GM23248 (cell line): ENCODE data around the gene FIP1L1. TPM values are rescaled to one million over a fixed set of nuclear protein-coding genes. Genes with fewer than 3 reads are reported as not detected.

Experiments
- DNase-seq: peaks from one replicate; pipeline ENCODE4 v3.0.0-alpha.2; 2015
- H2AFZ ChIP-seq: fragments of 200-600 bp; sonication (generic); 2 replicates; pipeline ENCODE4 v1.6.1; 2016; ENCODE audit warnings: antibody characterized with exemption
- H3F3A ChIP-seq: fragments of 200-600 bp; sonication (generic); 2 replicates; pipeline ENCODE4 v1.6.1; 2016; ENCODE audit warnings: mild to moderate bottlenecking, antibody characterized with exemption, mixed run types; ENCODE audit not compliant: insufficient read depth
- H3K27ac ChIP-seq: fragments of 200-600 bp; sonication (generic); 2 replicates; pipeline ENCODE4 v1.5.1; 2016; ENCODE audit warnings: mild to moderate bottlenecking
- H3K27me3 ChIP-seq: fragments of 200-600 bp; sonication (generic); replicated peaks from 2 replicates; pipeline ENCODE4 v1.6.1; 2016; ENCODE audit warnings: mild to moderate bottlenecking; ENCODE audit not compliant: insufficient read depth
- H3K36me3 ChIP-seq: fragments of 200-600 bp; sonication (generic); 2 replicates; pipeline ENCODE4 v1.6.1; 2016; ENCODE audit warnings: low read depth, mild to moderate bottlenecking
- H3K4me1 ChIP-seq: fragments of 200-600 bp; sonication (generic); 2 replicates; pipeline ENCODE4 v1.6.1; 2016; ENCODE audit warnings: mild to moderate bottlenecking; ENCODE audit not compliant: insufficient read depth
- H3K4me2 ChIP-seq: fragments of 200-600 bp; sonication (generic); one replicate; pipeline ENCODE4 v1.6.1; 2016; ENCODE audit warnings: mild to moderate bottlenecking; ENCODE audit not compliant: unreplicated experiment
- H3K4me3 ChIP-seq: fragments of 200-600 bp; sonication (generic); 2 replicates; pipeline ENCODE4 v1.5.1; 2016; ENCODE audit warnings: mild to moderate bottlenecking
- H3K79me2 ChIP-seq: fragments of 200-600 bp; sonication (generic); 2 replicates; pipeline ENCODE4 v1.6.1; 2016; ENCODE audit warnings: mild to moderate bottlenecking; ENCODE audit not compliant: insufficient read depth
- H3K9ac ChIP-seq: fragments of 200-600 bp; sonication (generic); 2 replicates; pipeline ENCODE4 v1.6.1; 2016; ENCODE audit warnings: mild to moderate bottlenecking
- H3K9me2 ChIP-seq: fragments of 200-600 bp; sonication (generic); 2 replicates; pipeline ENCODE4 v1.6.1; 2016; ENCODE audit warnings: mixed run types, mild to moderate bottlenecking, moderate library complexity; ENCODE audit not compliant: insufficient read depth
- H3K9me3 ChIP-seq: fragments of 200-600 bp; sonication (generic); one replicate; pipeline ENCODE4 v1.6.1; 2017; ENCODE audit warnings: low read depth
- H4K20me1 ChIP-seq: fragments of 200-600 bp; sonication (generic); 2 replicates; pipeline ENCODE4 v1.6.0; 2016; ENCODE audit not compliant: insufficient read depth
- EZH2 ChIP-seq: fragments of 200-600 bp; sonication (generic); IDR thresholded peaks from 2 replicates; pipeline ENCODE4 v1.6.1; 2018; ENCODE audit warnings: antibody characterized with exemption, mild to moderate bottlenecking; ENCODE audit not compliant: insufficient read depth, poor library complexity, severe bottlenecking
- EZH2phosphoT487 ChIP-seq: fragments of 200-600 bp; sonication (generic); IDR thresholded peaks from 2 replicates; pipeline ENCODE4 v1.6.1; 2018; ENCODE audit warnings: antibody characterized with exemption, moderate library complexity, mild to moderate bottlenecking, low read depth; ENCODE audit not compliant: insufficient read depth
- WGBS, 2 experiments: methylation state at CpG; one replicate each; pipeline ENCODE4 v1.1.6; 2015 to 2017; ENCODE audit warnings: low lambda C conversion rate in 2 of 2, low coverage in 1 of 2; ENCODE audit errors: missing lambda C conversion rate in 2 of 2; 5-methylcytosine and 5-hydroxymethylcytosine counted together
- in situ Hi-C: fragments of 300-500 bp; cut with MboI; formaldehyde crosslinking; loops from 2 replicates; pipeline ENCODE4 v1.15.0; 2020
- polyA plus RNA-seq: library from polyadenylated mRNA; unstranded; fragments of >200 nt; fragmentation: Nextera tagmentation; extraction: Ambion mirVana; gene quantifications from 2 replicates; pipeline ENCODE4 v1.2.1, GENCODE V29; 2016
- total RNA-seq: library from RNA; depleted of rRNA; stranded (reverse); fragments of >200 nt; shearing (Covaris generic); gene quantifications from 2 replicates; pipeline ENCODE4 v1.2.3, GENCODE V29; 2014

The FIP1L1 gene
- total and polyA plus RNA-seq, 2 experiments from 2014 or later, result 55.2 to 67.6 TPM

DNA sequence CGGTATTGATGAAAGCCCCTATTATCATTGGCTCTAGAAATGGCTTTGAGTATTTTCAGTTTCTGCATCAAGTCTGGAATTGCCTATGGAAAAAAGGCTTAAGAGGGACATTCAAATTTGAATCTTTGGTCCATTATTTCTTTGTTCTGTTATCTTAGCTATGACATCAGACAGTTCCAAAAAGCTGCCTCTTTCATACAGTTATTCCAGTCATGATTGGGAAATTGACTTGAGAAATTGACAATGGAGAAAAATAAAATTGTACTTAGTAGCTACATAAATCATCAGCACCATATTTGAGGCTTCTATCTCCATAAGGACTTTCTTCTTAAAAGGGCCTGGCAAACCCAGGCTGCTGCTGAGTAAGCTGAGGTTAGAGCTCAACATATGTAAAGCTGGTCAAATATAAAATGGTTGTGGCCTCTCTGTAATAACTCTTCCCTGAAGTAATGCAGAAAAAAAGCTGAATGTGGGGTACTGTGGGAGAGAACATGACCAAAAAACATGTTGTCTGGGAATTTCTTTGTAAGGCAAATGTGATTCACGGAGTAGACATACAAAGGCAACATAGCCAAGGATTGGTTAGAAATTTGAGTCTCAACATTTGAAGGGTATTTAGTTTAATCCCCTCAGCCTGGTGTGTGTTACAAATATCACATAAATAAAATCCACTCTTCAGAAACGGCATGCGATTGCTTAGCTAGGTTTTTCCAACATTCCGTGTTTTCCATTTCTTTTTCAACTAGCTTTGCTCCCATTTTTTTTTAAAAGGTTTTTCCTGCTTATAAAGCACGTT lies 112.9 kb downstream of the FIP1L1 start:
- in situ Hi-C loops, result no loop called here
- peak overlapping the region; percentile 94 for H3K27ac ChIP-seq
- peak; percentile 64 for DNase-seq
- H3K9me3 ChIP-seq, result no peaks in the 10 kb centered on the region
- H3K9ac ChIP-seq, result peak overlapping the region; percentile 71
- H3K36me3 ChIP-seq, result no peaks in the 10 kb centered on the region
- peaks cover 30% of the 10 kb centered on the region for H3K4me1 ChIP-seq
- peak overlapping the region; percentile 39; the same call in 1 of the 2 replicates for H3K4me3 ChIP-seq
- no peaks in the 10 kb centered on the region for H3K9me2 ChIP-seq
- peak overlapping the region; percentile 75 for H3K4me2 ChIP-seq
- H4K20me1 ChIP-seq, result no peaks in the 10 kb centered on the region
- no peak for TF ChIP-seq EZH2
- no peak for TF ChIP-seq EZH2phosphoT487
- WGBS, 2 experiments, result 20 to 22% methylated on average over 6 of the region's 6 CpGs
- no peaks in the 10 kb centered on the region for H3K79me2 ChIP-seq
- H3F3A ChIP-seq, result peaks cover 18% of the 10 kb centered on the region
- peak overlapping the region; percentile 60 for H2AFZ ChIP-seq
- H3K27me3 ChIP-seq, result no peaks in the 10 kb centered on the region

DNA sequence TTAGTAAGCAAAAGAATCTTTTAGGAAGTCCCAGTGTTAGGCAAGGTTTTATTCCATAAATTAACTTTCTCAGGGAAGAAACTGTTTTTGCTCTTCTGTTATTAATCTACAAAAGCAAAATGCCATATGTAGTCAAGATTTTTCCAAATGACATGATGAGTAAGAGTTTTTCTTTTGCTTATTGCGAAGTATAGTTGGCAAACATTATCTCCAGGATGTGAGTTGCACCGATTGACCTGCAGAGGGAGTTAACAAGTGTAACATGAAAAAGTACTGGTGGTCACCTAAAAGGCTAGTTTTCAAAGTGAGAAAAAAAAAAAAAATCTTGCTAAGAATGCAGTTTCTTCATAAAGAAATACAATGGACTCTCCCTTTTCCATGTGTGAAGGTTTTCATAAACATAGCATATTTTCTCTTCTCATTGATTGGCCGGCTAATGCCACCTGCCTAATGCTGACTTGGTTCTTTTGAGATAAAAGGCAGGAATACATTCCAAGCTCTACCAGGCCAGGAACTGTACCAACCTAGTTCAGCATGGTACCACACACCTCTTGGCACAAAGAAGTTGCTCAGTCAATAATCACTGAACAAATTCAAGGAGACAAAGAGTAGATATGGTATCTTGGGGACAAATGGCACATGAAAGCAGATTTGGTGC lies 113.7 kb downstream of the FIP1L1 start:
- H3K9me2 ChIP-seq, result no peaks in the 10 kb centered on the region
- no peaks in the 10 kb centered on the region for H4K20me1 ChIP-seq
- H2AFZ ChIP-seq, result peak overlapping the region; percentile 60
- peak overlapping the region; percentile 71 for H3K9ac ChIP-seq
- H3K79me2 ChIP-seq, result no peaks in the 10 kb centered on the region
- 34% methylated on average over 3 of the region's 3 CpGs for WGBS, 2 experiments
- no peaks in the 10 kb centered on the region for H3K36me3 ChIP-seq
- DNase-seq, result peak; percentile 90
- H3K9me3 ChIP-seq, result no peaks in the 10 kb centered on the region
- H3K27ac ChIP-seq, result peak overlapping the region; percentile 94
- peaks cover 18% of the 10 kb centered on the region for H3F3A ChIP-seq
- peaks cover 30% of the 10 kb centered on the region for H3K4me1 ChIP-seq
- in situ Hi-C loops, result no loop called here
- H3K4me3 ChIP-seq, result peak overlapping the region; percentile 39; the same call in 1 of the 2 replicates
- H3K27me3 ChIP-seq, result no peaks in the 10 kb centered on the region
- TF ChIP-seq EZH2phosphoT487, result no peak
- no peak for TF ChIP-seq EZH2
- peak overlapping the region; percentile 75 for H3K4me2 ChIP-seq

DNA sequence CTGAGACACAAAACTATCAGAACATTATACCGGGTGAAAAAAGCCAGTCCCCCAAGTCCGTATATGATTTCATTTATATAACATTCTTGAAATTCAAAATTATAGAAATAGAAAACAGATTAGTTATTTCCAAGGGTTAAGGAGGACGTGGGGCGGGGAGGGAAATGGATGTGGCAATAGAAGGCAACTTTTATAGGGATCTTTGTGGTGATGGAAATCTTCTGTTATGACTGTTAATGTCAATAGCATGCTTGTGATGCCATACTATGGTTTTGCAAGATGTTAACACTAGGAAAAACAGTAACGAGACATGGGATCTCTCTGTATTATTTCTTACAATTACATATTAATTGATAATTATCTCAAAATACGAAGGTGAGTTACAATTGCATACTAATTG lies 117.4 kb downstream of the FIP1L1 start:
- no peak overlapping the region for H3K4me2 ChIP-seq
- no peak for TF ChIP-seq EZH2phosphoT487
- TF ChIP-seq EZH2, result no peak
- no peak overlapping the region for H2AFZ ChIP-seq
- H3K9me3 ChIP-seq, result no peaks in the 10 kb centered on the region
- H3K9ac ChIP-seq, result no peak overlapping the region
- 78 to 83% methylated on average over 6 of the region's 6 CpGs for WGBS, 2 experiments
- no peaks in the 10 kb centered on the region for H3K9me2 ChIP-seq
- in situ Hi-C loops, result no loop called here
- no peaks in the 10 kb centered on the region for H3K79me2 ChIP-seq
- H3K27me3 ChIP-seq, result no peaks in the 10 kb centered on the region
- H3F3A ChIP-seq, result peaks cover 14% of the 10 kb centered on the region
- no peaks in the 10 kb centered on the region for H4K20me1 ChIP-seq
- H3K27ac ChIP-seq, result no peak overlapping the region
- DNase-seq, result no peak
- peaks cover 27% of the 10 kb centered on the region for H3K4me1 ChIP-seq
- H3K36me3 ChIP-seq, result no peaks in the 10 kb centered on the region
- H3K4me3 ChIP-seq, result no peak overlapping the region

DNA sequence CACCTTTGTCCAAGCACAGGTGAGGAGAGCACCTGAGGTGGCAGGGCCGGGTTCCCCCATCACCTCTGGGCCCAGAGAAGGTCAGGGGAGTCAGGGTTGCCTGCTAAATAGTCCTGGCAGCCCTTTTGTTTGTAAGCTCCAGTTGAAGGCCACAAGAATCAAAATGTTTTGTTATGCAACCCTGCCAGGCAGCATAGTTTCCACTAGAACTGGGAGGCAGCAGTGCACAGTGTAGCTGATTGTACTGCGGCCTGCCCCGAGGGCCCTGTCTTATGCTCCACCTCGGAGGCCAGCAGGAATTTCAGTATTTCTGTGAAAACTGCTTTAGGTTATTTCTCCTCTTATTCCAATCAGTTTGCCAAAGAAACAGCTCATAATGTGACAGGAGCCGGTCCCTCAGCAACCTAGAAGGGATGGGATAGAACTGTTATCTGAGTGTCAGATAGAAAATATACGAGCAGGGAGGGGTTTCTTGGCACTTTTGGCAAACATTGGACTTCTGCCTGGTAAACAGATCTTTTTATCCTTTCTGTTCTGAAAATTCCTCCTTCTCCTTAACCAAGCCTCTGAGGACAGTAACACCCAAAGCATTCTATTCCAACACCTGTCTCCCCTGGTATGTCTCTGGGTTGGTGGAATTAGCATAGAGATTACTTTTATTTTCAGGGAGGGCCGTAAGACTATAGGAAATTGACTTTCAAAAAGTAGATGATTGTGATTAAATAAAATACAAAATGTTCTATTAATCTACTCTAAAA lies 120.2 kb downstream of the FIP1L1 start:
- Histone ChIP-seq H3K4me2 (no peak overlapping the region), H4K20me1 (no peaks in the 10 kb centered on the region), H3K27ac (peak overlapping the region; percentile 22), H3K9me2 (no peaks in the 10 kb centered on the region), H3K27me3 (no peaks in the 10 kb centered on the region), H3K4me3 (no peak overlapping the region), H3F3A (no peaks in the 10 kb centered on the region), H3K79me2 (no peaks in the 10 kb centered on the region), H2AFZ (no peak overlapping the region), H3K9me3 (no peaks in the 10 kb centered on the region), H3K4me1 (peaks cover 11% of the 10 kb centered on the region; the same call in 1 of the 2 replicates), H3K9ac (no peak overlapping the region), H3K36me3 (no peaks in the 10 kb centered on the region)
- peak; percentile 76 for DNase-seq
- TF ChIP-seq EZH2 (no peak), EZH2phosphoT487 (no peak)
- in situ Hi-C loops, result no loop called here
- WGBS, 2 experiments, result 35 to 40% methylated on average over 7 of the region's 7 CpGs
